Measurements from ENCODE around the gene PAPOLG.

- no peak for TF ChIP-seq CTCF (IDR thresholded peaks at IDR 0.05)
- no peak for TF ChIP-seq POLR2A (IDR thresholded peaks at IDR 0.05)
- TF ChIP-seq POLR2AphosphoS5 (IDR thresholded peaks at IDR 0.05): no peak
- no peak for TF ChIP-seq EP300 (IDR thresholded peaks at IDR 0.05)
These were observed 22.3 kb downstream of the PAPOLG start for GRCh38 chr2:60778352-60778751.

Measured in stomach (tissue), 4 donors.